Left ventricle myocardium inferior (tissue), 1 donor: ENCODE results near the gene CABP7. TPM values are rescaled to one million over a fixed set of nuclear protein-coding genes. Genes with fewer than 3 reads are reported as not detected.

Experiments
- DNase-seq: peaks from one replicate; pipeline ENCODE4 v3.0.0-alpha.2; 2020
- H3K27ac ChIP-seq: fragments of 200-600 bp; replicated peaks from 2 replicates; pipeline ENCODE4 v1.8.0; 2021
- H3K27me3 ChIP-seq: fragments of 200-600 bp; 2 replicates; pipeline ENCODE4 v1.8.0; 2021; ENCODE audit warnings: low read depth
- H3K36me3 ChIP-seq: fragments of 200-600 bp; 2 replicates; pipeline ENCODE4 v1.8.0; 2021
- H3K4me1 ChIP-seq: fragments of 200-600 bp; 2 replicates; pipeline ENCODE4 v1.8.0; 2021
- H3K4me3 ChIP-seq: fragments of 200-600 bp; 2 replicates; pipeline ENCODE4 v1.8.0; 2021; ENCODE audit warnings: mild to moderate bottlenecking, moderate library complexity
- H3K9me3 ChIP-seq: fragments of 200-600 bp; replicated peaks from 2 replicates; pipeline ENCODE4 v1.8.0; 2021
- CTCF ChIP-seq: fragments of 200-600 bp; IDR thresholded peaks from 2 replicates; pipeline ENCODE4 v1.8.0; 2021; ENCODE audit warnings: antibody characterized with exemption, mild to moderate bottlenecking, borderline replicate concordance
- intact Hi-C: fragments of 100-400 bp; cut with micrococcal nuclease; formaldehyde crosslinking; loops from one replicate; pipeline ENCODE4 v1.11.0; 2022
- total RNA-seq: library from RNA; stranded (reverse); fragmentation: NEBNext Ultra II Directional; extraction: Animal tissue kit (Norgen Biotek cat#: 25700); gene quantifications from one replicate; pipeline ENCODE4 v1.2.1, GENCODE V29; 2021
- donor health status: DM: no; HTN: yes; CAD: no; lungs with severe emphysema.

The CABP7 gene
- total RNA-seq, 1 donor from 2014 or later, result not detected

GRCh38 chr22:29769723-29770321 is 50.0 kb downstream of the CABP7 start:
- Histone ChIP-seq H3K27me3 (no peaks in the 10 kb centered on the region), H3K9me3 (no peaks in the 10 kb centered on the region), H3K4me1 (peaks cover 69% of the 10 kb centered on the region), H3K4me3 (peak overlapping the region; percentile 98), H3K27ac (no peak overlapping the region), H3K36me3 (peaks cover 33% of the 10 kb centered on the region)
- DNase-seq, result no peak
- no peak for TF ChIP-seq CTCF
- intact Hi-C loops, result no loop called here

GRCh38 chr22:29772170-29772641 is 52.4 kb downstream of the CABP7 start:
- Histone ChIP-seq H3K27ac (no peak overlapping the region), H3K4me3 (no peak overlapping the region), H3K4me1 (peaks cover 50% of the 10 kb centered on the region), H3K9me3 (no peaks in the 10 kb centered on the region), H3K27me3 (no peaks in the 10 kb centered on the region), H3K36me3 (peaks cover 33% of the 10 kb centered on the region)
- intact Hi-C loops, result no loop called here
- TF ChIP-seq CTCF, result peak; percentile 36
- no peak for DNase-seq

- peaks cover 40% of the 10 kb centered on the region for H3K4me1 ChIP-seq
- no peak for TF ChIP-seq CTCF
- H3K27ac ChIP-seq, result peak overlapping the region; percentile 22
- intact Hi-C loops, result no loop called here
- H3K4me3 ChIP-seq, result no peak overlapping the region
- no peaks in the 10 kb centered on the region for H3K27me3 ChIP-seq
- H3K9me3 ChIP-seq, result no peaks in the 10 kb centered on the region
- no peak for DNase-seq
- H3K36me3 ChIP-seq, result peaks cover 33% of the 10 kb centered on the region
These were observed 53.4 kb downstream of the CABP7 start for GRCh38 chr22:29773233-29773632.

GRCh38 chr22:29780220-29780619 is 60.4 kb downstream of the CABP7 start:
- Histone ChIP-seq H3K4me3 (no peak overlapping the region), H3K27ac (peak overlapping the region; percentile 88), H3K27me3 (no peaks in the 10 kb centered on the region), H3K4me1 (peaks cover 49% of the 10 kb centered on the region), H3K9me3 (no peaks in the 10 kb centered on the region), H3K36me3 (no peaks in the 10 kb centered on the region)
- no peak for DNase-seq
- intact Hi-C loops, result no loop called here
- TF ChIP-seq CTCF, result no peak

GRCh38 chr22:29780748-29781676 is 61.2 kb downstream of the CABP7 start:
- H3K9me3 ChIP-seq, result no peaks in the 10 kb centered on the region
- H3K4me1 ChIP-seq, result peaks cover 50% of the 10 kb centered on the region
- intact Hi-C loops, result no loop called here
- no peaks in the 10 kb centered on the region for H3K36me3 ChIP-seq
- H3K27me3 ChIP-seq, result no peaks in the 10 kb centered on the region
- no peak overlapping the region for H3K4me3 ChIP-seq
- peak overlapping the region; percentile 88 for H3K27ac ChIP-seq
- no peak for DNase-seq
- no peak for TF ChIP-seq CTCF

Other genes with a start within 250 kb of the CABP7 start
- gene NEFH, start 239.8 kb upstream of the CABP7 start, total RNA-seq, result 0.16 TPM
- gene THOC5, start 166.2 kb upstream of the CABP7 start, total RNA-seq, result 39.3 TPM
- 17.2 TPM for gene NIPSNAP1, start 138.9 kb upstream of the CABP7 start, total RNA-seq
- gene NF2, start 116.4 kb upstream of the CABP7 start, total RNA-seq, result 38.5 TPM
- 20.6 TPM for gene ZMAT5, start 47.0 kb downstream of the CABP7 start, total RNA-seq
- 403 TPM for gene UQCR10, start 47.4 kb downstream of the CABP7 start, total RNA-seq
- 34.7 TPM for gene ASCC2, start 118.3 kb downstream of the CABP7 start, total RNA-seq
- gene MTMR3, start 163.2 kb downstream of the CABP7 start, total RNA-seq, result 31.3 TPM